Caco-2 (cell line): Measurements from ENCODE around the gene SHC3. TPM values are rescaled to one million over a fixed set of nuclear protein-coding genes. Genes with fewer than 3 reads are reported as not detected.

Experiments used
- BruUV-seq: library from RNA; stranded (reverse); fragments of 400-500 nt; replicated peaks from 2 replicates; lab custom pipeline; 2021; lab: Mats Ljungman, UMichigan
- CTCF ChIA-PET: fragments of 300-600 bp; sonication (Branson Sonifier 250); formaldehyde crosslinking; loops from one replicate; lab custom pipeline; 2022; ENCODE audit warnings: antibody characterized with exemption; lab: Charles Lee
- POLR2A ChIA-PET: fragments of 300-600 bp; sonication (Branson Sonifier 250); formaldehyde crosslinking; loops from one replicate; lab custom pipeline; 2022; ENCODE audit warnings: antibody characterized with exemption; lab: Charles Lee
- DNase-seq, 2 experiments: peaks; one replicate each; pipeline versions ENCODE4 v3.0.0 to v3.0.0-alpha.2; 2020 to 2022
- H3K27me3 ChIP-seq: replicated peaks from 2 replicates; pipeline ENCODE4 v1.6.0; 2011; ENCODE audit warnings: low read length; ENCODE audit not compliant: control insufficient read depth, insufficient read depth
- H3K36me3 ChIP-seq: 2 replicates; pipeline ENCODE4 v1.5.1; 2011; ENCODE audit warnings: low read length; ENCODE audit not compliant: control insufficient read depth, insufficient read depth
- H3K4me1 ChIP-seq: fragments of 250-450 bp; sonication (Bioruptor Pico); 2 replicates; pipeline ENCODE4 v1.5.1; 2020; ENCODE audit warnings: mild to moderate bottlenecking
- H3K4me3 ChIP-seq: 2 replicates; pipeline ENCODE4 v1.5.1; 2011; ENCODE audit warnings: low read depth, mild to moderate bottlenecking, control low read depth, low read length
- H3K9me3 ChIP-seq: fragments of 250-450 bp; sonication (Bioruptor Pico); 2 replicates; pipeline ENCODE4 v1.5.1; 2020; ENCODE audit warnings: mild to moderate bottlenecking, moderate library complexity
- H3K27ac Mint-ChIP-seq: one replicate; pipeline ENCODE4 v1.8.0; 2022; ENCODE audit warnings: mixed read lengths; ENCODE audit not compliant: unreplicated experiment
- H3K27me3 Mint-ChIP-seq: one replicate; pipeline ENCODE4 v1.8.0; 2022; ENCODE audit warnings: mixed read lengths; ENCODE audit not compliant: insufficient read depth, unreplicated experiment
- H3K36me3 Mint-ChIP-seq: one replicate; pipeline ENCODE4 v1.8.0; 2022; ENCODE audit warnings: mild to moderate bottlenecking, mixed read lengths; ENCODE audit not compliant: insufficient read depth, unreplicated experiment
- H3K4me1 Mint-ChIP-seq: one replicate; pipeline ENCODE4 v1.8.0; 2022; ENCODE audit warnings: low read depth, mixed read lengths; ENCODE audit not compliant: unreplicated experiment
- H3K4me3 Mint-ChIP-seq: one replicate; pipeline ENCODE4 v1.8.0; 2022; ENCODE audit warnings: mild to moderate bottlenecking, moderate library complexity, mixed read lengths; ENCODE audit not compliant: unreplicated experiment
- H3K9me3 Mint-ChIP-seq: one replicate; pipeline ENCODE4 v1.8.0; 2022; ENCODE audit warnings: mixed read lengths; ENCODE audit not compliant: unreplicated experiment
- intact Hi-C: fragments of 100-400 bp; cut with micrococcal nuclease; formaldehyde crosslinking; loops from one replicate; pipeline ENCODE4 v1.10.0; 2022; ENCODE audit not compliant: unreplicated experiment
- total RNA-seq: library from RNA; stranded (reverse); gene quantifications from 2 replicates; pipeline ENCODE4 v1.2.3, GENCODE V29; 2022
- TF ChIP-seq, protein P1 (sequence below), 2 experiments: fragments of 200-600 bp in 1 of 2; IDR thresholded peaks; 1 replicate in 1 of 2; 2 replicates in 1 of 2; pipeline versions ENCODE4 v1.5.1 to v1.8.0; 2011 to 2022; ENCODE audit warnings: antibody characterized with exemption in 1 of 2, control low read depth in 1 of 2, inconsistent platforms in 1 of 2, low read depth in 1 of 2, low read length in 1 of 2, mild to moderate bottlenecking in 1 of 2, moderate library complexity in 1 of 2; ENCODE audit not compliant: insufficient read depth in 1 of 2, severe bottlenecking in 1 of 2, unreplicated experiment in 1 of 2

Gene SHC3
- total RNA-seq, 1 experiment from 2014 or later, result 0.20 TPM

DNA sequence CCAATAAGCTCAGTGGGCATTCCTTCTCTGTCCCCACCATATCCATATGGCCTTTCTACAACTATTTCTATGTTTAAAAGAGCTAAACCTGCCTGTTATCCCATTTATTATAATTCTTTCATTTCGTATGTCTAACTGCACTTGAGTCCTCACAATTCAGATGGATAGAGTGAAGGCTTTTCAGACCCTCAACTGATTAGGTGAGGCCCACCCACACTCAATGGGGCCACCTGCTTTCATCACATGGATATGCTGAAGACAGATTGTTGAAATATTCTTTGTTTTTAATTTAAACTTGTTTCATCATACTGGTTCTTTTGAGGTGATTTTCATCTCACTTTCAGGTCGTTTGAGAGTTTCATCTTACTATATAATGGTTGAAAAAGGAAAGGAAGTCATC lies 193.0 kb downstream of the SHC3 start:
- POLR2A ChIA-PET, result no interaction called here
- TF ChIP-seq, protein P1, sequence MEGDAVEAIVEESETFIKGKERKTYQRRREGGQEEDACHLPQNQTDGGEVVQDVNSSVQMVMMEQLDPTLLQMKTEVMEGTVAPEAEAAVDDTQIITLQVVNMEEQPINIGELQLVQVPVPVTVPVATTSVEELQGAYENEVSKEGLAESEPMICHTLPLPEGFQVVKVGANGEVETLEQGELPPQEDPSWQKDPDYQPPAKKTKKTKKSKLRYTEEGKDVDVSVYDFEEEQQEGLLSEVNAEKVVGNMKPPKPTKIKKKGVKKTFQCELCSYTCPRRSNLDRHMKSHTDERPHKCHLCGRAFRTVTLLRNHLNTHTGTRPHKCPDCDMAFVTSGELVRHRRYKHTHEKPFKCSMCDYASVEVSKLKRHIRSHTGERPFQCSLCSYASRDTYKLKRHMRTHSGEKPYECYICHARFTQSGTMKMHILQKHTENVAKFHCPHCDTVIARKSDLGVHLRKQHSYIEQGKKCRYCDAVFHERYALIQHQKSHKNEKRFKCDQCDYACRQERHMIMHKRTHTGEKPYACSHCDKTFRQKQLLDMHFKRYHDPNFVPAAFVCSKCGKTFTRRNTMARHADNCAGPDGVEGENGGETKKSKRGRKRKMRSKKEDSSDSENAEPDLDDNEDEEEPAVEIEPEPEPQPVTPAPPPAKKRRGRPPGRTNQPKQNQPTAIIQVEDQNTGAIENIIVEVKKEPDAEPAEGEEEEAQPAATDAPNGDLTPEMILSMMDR (IDR thresholded peaks at IDR 0.05; ENCODE audit: insufficient read depth in 1 of 2, low read depth in 1 of 2, low read length in 1 of 2, severe bottlenecking in 1 of 2, unreplicated experiment in 1 of 2), result no peak
- no peaks in the 10 kb centered on the region for H3K36me3 Mint-ChIP-seq
- H3K4me3 Mint-ChIP-seq, result no peak overlapping the region
- no peak overlapping the region for H3K27ac Mint-ChIP-seq
- no peak for DNase-seq
- H3K4me1 ChIP-seq, result no peaks in the 10 kb centered on the region
- H3K27me3 Mint-ChIP-seq, result no peaks in the 10 kb centered on the region
- intact Hi-C loops, result no loop called here
- no peaks in the 10 kb centered on the region for H3K27me3 ChIP-seq
- H3K9me3 Mint-ChIP-seq, result no peaks in the 10 kb centered on the region
- CTCF ChIA-PET, result no interaction called here
- no TSS peak for BruUV-seq
- H3K4me3 ChIP-seq, result no peak overlapping the region
- no peaks in the 10 kb centered on the region for H3K4me1 Mint-ChIP-seq
- H3K36me3 ChIP-seq, result no peaks in the 10 kb centered on the region
- peaks cover 4% of the 10 kb centered on the region; the same call in 1 of the 2 replicates for H3K9me3 ChIP-seq

DNA sequence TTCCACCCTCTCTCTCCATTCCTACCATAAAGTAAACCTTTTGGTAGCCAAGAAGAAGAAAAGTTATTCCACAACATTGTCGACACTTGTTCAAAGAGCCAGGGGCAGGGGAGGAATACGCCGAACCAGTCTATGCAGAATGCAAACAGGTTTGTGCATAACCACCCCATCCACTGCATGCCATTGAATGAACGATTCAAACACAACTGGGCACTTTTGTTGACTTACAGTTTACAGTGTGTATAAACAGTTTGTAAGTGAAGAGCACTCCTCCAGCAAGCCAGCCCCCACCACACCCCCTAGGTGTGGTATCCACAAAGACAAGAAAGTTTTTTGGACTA lies 194.1 kb downstream of the SHC3 start:
- Mint-ChIP-seq H3K4me1 (no peaks in the 10 kb centered on the region), H3K36me3 (no peaks in the 10 kb centered on the region), H3K27ac (no peak overlapping the region), H3K27me3 (no peaks in the 10 kb centered on the region), H3K4me3 (no peak overlapping the region), H3K9me3 (no peaks in the 10 kb centered on the region)
- no peak for DNase-seq
- POLR2A ChIA-PET, result no interaction called here
- H3K36me3 ChIP-seq, result no peaks in the 10 kb centered on the region
- BruUV-seq, result no TSS peak
- intact Hi-C loops, result no loop called here
- no peaks in the 10 kb centered on the region for H3K27me3 ChIP-seq
- CTCF ChIA-PET, result no interaction called here
- peaks cover 4% of the 10 kb centered on the region; the same call in 1 of the 2 replicates for H3K9me3 ChIP-seq
- no peak overlapping the region for H3K4me3 ChIP-seq
- no peaks in the 10 kb centered on the region for H3K4me1 ChIP-seq
- TF ChIP-seq, protein P1 (IDR thresholded peaks at IDR 0.05; ENCODE audit: insufficient read depth in 1 of 2, low read depth in 1 of 2, low read length in 1 of 2, severe bottlenecking in 1 of 2, unreplicated experiment in 1 of 2), result no peak

- Histone ChIP-seq H3K4me1 (no peaks in the 10 kb centered on the region), H3K4me3 (no peak overlapping the region), H3K9me3 (peaks cover 4% of the 10 kb centered on the region; the same call in 1 of the 2 replicates), H3K27me3 (no peaks in the 10 kb centered on the region), H3K36me3 (no peaks in the 10 kb centered on the region)
- BruUV-seq, result no TSS peak
- ChIA-PET POLR2A (no interaction called here), CTCF (no interaction called here)
- no peak for DNase-seq
- TF ChIP-seq, protein P1 (IDR thresholded peaks at IDR 0.05; ENCODE audit: insufficient read depth in 1 of 2, low read depth in 1 of 2, low read length in 1 of 2, severe bottlenecking in 1 of 2, unreplicated experiment in 1 of 2), result no peak
- intact Hi-C loops, result no loop called here
- H3K27ac Mint-ChIP-seq, result no peak overlapping the region
- H3K4me3 Mint-ChIP-seq, result no peak overlapping the region
- no peaks in the 10 kb centered on the region for H3K4me1 Mint-ChIP-seq
- no peaks in the 10 kb centered on the region for H3K36me3 Mint-ChIP-seq
- no peaks in the 10 kb centered on the region for H3K27me3 Mint-ChIP-seq
- no peaks in the 10 kb centered on the region for H3K9me3 Mint-ChIP-seq
Observed at GRCh38 chr9:88983865-88984542, 194.6 kb downstream of the SHC3 start.
